ENCODE results near the gene IGLL1. TPM values are rescaled to one million over a fixed set of nuclear protein-coding genes. Genes with fewer than 3 reads are reported as not detected.
"Not testable (repeated sequence)": the region's sequence is repeated elsewhere in the genome, so short reads cannot be mapped to it uniquely, and the experiment has no call there.

Gene IGLL1
- polyA plus RNA-seq, 1 donor: 0.41 TPM

- DNase-seq: peak; percentile 49
These were observed 11.2 kb upstream of the IGLL1 start for GRCh38 chr22:23591201-23591791.

- no peak for DNase-seq
These were observed 3.7 kb upstream of the IGLL1 start for GRCh38 chr22:23583836-23584235.

- no peak for DNase-seq
These were observed 3.1 kb upstream of the IGLL1 start for GRCh38 chr22:23583153-23583552.

GRCh38 chr22:23581260-23581650, 1.2 kb upstream of the IGLL1 start:
- no peak for DNase-seq

- no peak for DNase-seq
These were observed 628 bp upstream of the IGLL1 start for GRCh38 chr22:23580576-23581259.

GRCh38 chr22:23579280-23579679, 810 bp downstream of the IGLL1 start:
- no peak for DNase-seq

- no peak for DNase-seq
These were observed 1.8 kb downstream of the IGLL1 start for GRCh38 chr22:23578306-23578705.

- DNase-seq: no peak
These were observed 3.4 kb downstream of the IGLL1 start for GRCh38 chr22:23576681-23577080.

GRCh38 chr22:23575601-23576000, 4.5 kb downstream of the IGLL1 start:
- no peak for DNase-seq

- DNase-seq: no peak
These were observed 5.2 kb downstream of the IGLL1 start for GRCh38 chr22:23574877-23575276.

- no peak for DNase-seq
These were observed 5.7 kb downstream of the IGLL1 start for GRCh38 chr22:23574371-23574811.

GRCh38 chr22:23573701-23574235, 6.3 kb downstream of the IGLL1 start:
- not testable (repeated sequence) for DNase-seq

- DNase-seq: not testable (repeated sequence)
These were observed 7.0 kb downstream of the IGLL1 start for GRCh38 chr22:23573106-23573505.

GRCh38 chr22:23571486-23571885, 8.6 kb downstream of the IGLL1 start:
- peak; percentile 29 for DNase-seq

GRCh38 chr22:23570681-23571080, 9.4 kb downstream of the IGLL1 start:
- DNase-seq: no peak

GRCh38 chr22:23569716-23570115, 10.4 kb downstream of the IGLL1 start:
- DNase-seq: no peak

- DNase-seq: no peak
These were observed 10.8 kb downstream of the IGLL1 start for GRCh38 chr22:23569291-23569690.

GRCh38 chr22:23566705-23567475, 13.2 kb downstream of the IGLL1 start:
- no peak for DNase-seq

- no peak for DNase-seq
These were observed 14.0 kb downstream of the IGLL1 start for GRCh38 chr22:23565915-23566704.

- no peak for DNase-seq
These were observed 14.7 kb downstream of the IGLL1 start for GRCh38 chr22:23565305-23565914.

- DNase-seq: no peak
These were observed 15.8 kb downstream of the IGLL1 start for GRCh38 chr22:23564276-23564675.

GRCh38 chr22:23563111-23563510, 17.0 kb downstream of the IGLL1 start:
- DNase-seq: no peak

All from hindlimb muscle (tissue), 1 donor.